ENCODE results near the gene FBXL17. TPM values are rescaled to one million over a fixed set of nuclear protein-coding genes. Genes with fewer than 3 reads are reported as not detected.

FBXL17 gene
- total and polyA plus RNA-seq, 4 donors, result 2.1 to 14.1 (median 6.3) TPM

- Histone ChIP-seq H3K4me1 (ENCODE audit: control insufficient read depth in 4 of 4, insufficient read depth in 4 of 4, low read length in 3 of 4) (peaks cover 0 to 15% (median 0%) of the 10 kb centered on the region in 4 donors), H3K9ac (ENCODE audit: low read depth in 1 of 2, low read length in 2 of 2) (no peak overlapping the region), H3K9me3 (ENCODE audit: control insufficient read depth in 4 of 4, low read length in 3 of 4) (no peaks in the 10 kb centered on the region), H3K4me3 (ENCODE audit: low read depth in 1 of 3, low read length in 3 of 3) (no peak overlapping the region), H3K27ac (ENCODE audit: low read depth in 1 of 2, low read length in 2 of 2) (no peak overlapping the region), H3K36me3 (ENCODE audit: control insufficient read depth in 4 of 4, insufficient read depth in 3 of 4, low read depth in 1 of 4, low read length in 3 of 4) (no peaks in the 10 kb centered on the region), H3K27me3 (ENCODE audit: control insufficient read depth in 4 of 4, insufficient read depth in 4 of 4, low read length in 3 of 4) (no peaks in the 10 kb centered on the region)
- WGBS, result 95% methylated on average over 3 of the region's 3 CpGs
- TF ChIP-seq NR2F2 (IDR thresholded peaks at IDR 0.05) (no peak), YY1 (IDR thresholded peaks at IDR 0.05) (no peak), JUND (IDR thresholded peaks at IDR 0.05) (no peak), HNF4A (conservative IDR thresholded peaks at IDR 0.05) (no peak), ATF3 (IDR thresholded peaks at IDR 0.05) (no peak), TAF1 (conservative IDR thresholded peaks at IDR 0.05) (no peak), HNF4G (IDR thresholded peaks at IDR 0.05) (no peak), RXRA (IDR thresholded peaks at IDR 0.05) (no peak), CTCF (IDR thresholded peaks at IDR 0.05; ENCODE audit: low read depth, low read length, missing input control) (no peak), RAD21 (IDR thresholded peaks at IDR 0.05) (no peak), FOXA2 (IDR thresholded peaks at IDR 0.05) (no peak), FOXA1 (IDR thresholded peaks at IDR 0.05) (no peak), MAX (IDR thresholded peaks at IDR 0.05) (no peak), EGR1 (IDR thresholded peaks at IDR 0.05; ENCODE audit: low read depth in 2 of 2) (no peak), SP1 (IDR thresholded peaks at IDR 0.05) (no peak), REST (IDR thresholded peaks at IDR 0.05) (no peak), GABPA (IDR thresholded peaks at IDR 0.05 in 1 of 2, conservative IDR thresholded peaks at IDR 0.05 in 1 of 2) (no peak), ZBTB33 (IDR thresholded peaks at IDR 0.05) (no peak)
- no peak for DNase-seq (ENCODE audit: low spot score)
Measured at GRCh38 chr5:108257996-108258395, 123.9 kb downstream of the FBXL17 start.

Measured in liver (tissue), 9 donors.